ENCODE data around the gene PRMT7. TPM values are rescaled to one million over a fixed set of nuclear protein-coding genes. Genes with fewer than 3 reads are reported as not detected.

Gene PRMT7
- total RNA-seq, 1 experiment from 2014 or later = 46.4 TPM

DNA sequence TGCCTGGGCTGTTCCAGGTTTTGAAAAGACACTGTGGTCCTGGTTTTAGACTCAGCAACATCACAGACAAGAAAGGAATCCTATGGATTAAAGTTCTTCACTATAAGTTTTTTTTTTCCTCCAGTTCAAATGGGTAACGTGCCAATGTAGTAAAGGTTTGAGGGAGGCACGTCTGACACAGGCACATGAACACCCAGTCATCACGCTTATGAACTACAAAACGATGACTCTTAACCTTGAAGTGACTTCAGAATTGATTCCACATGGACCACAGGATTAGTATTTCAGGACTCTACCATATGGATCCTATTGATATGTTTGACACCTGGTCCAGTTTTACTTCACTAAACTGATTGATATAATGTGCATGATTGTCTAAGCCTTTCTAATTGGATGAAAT, 2.3 kb downstream of the PRMT7 start:
- Histone ChIP-seq H3K4me3 (ENCODE audit: low read length) (no peak overlapping the region), H3K9me3 (ENCODE audit: low read length) (no peaks in the 10 kb centered on the region), H3K9me2 (replicated peaks; ENCODE audit: low read length) (no peaks in the 10 kb centered on the region), H2AFZ (ENCODE audit: low read length) (no peak overlapping the region), H3K4me1 (ENCODE audit: insufficient read depth, low read length) (peaks cover 6% of the 10 kb centered on the region; the same call in 1 of the 2 replicates), H3K27ac (ENCODE audit: low read length) (no peak overlapping the region), H3K27me3 (ENCODE audit: low read length) (no peaks in the 10 kb centered on the region), H4K20me1 (ENCODE audit: low read length) (no peaks in the 10 kb centered on the region), H3K79me2 (ENCODE audit: low read length) (peaks cover 51% of the 10 kb centered on the region), H3K9ac (ENCODE audit: low read length) (no peak overlapping the region), H3F3A (ENCODE audit: low read length, unreplicated experiment) (no peaks in the 10 kb centered on the region), H3K4me2 (ENCODE audit: low read length) (no peak overlapping the region), H3K36me3 (ENCODE audit: low read depth, low read length) (peaks cover 3% of the 10 kb centered on the region; the same call in 1 of the 2 replicates)
- POLR2A ChIA-PET (ENCODE audit: unreplicated experiment) = no interaction called here
- TF ChIP-seq EZH2phosphoT487 (IDR thresholded peaks at IDR 0.05; ENCODE audit: borderline replicate concordance, low read length) = no peak
- TF ChIP-seq EZH2 (IDR thresholded peaks at IDR 0.05; ENCODE audit: low read length, unreplicated experiment) = no peak
- CTCF ChIA-PET = no interaction called here
- no peak for ATAC-seq
- BruUV-seq (replicated peaks) = no TSS peak
- intact Hi-C loops (cut with micrococcal nuclease) = loop anchor here (5.0 kb wide), 1 partner anchor 66 kb away; the partner anchor contains the start of gene PLA2G15
- no peak for DNase-seq

DNA sequence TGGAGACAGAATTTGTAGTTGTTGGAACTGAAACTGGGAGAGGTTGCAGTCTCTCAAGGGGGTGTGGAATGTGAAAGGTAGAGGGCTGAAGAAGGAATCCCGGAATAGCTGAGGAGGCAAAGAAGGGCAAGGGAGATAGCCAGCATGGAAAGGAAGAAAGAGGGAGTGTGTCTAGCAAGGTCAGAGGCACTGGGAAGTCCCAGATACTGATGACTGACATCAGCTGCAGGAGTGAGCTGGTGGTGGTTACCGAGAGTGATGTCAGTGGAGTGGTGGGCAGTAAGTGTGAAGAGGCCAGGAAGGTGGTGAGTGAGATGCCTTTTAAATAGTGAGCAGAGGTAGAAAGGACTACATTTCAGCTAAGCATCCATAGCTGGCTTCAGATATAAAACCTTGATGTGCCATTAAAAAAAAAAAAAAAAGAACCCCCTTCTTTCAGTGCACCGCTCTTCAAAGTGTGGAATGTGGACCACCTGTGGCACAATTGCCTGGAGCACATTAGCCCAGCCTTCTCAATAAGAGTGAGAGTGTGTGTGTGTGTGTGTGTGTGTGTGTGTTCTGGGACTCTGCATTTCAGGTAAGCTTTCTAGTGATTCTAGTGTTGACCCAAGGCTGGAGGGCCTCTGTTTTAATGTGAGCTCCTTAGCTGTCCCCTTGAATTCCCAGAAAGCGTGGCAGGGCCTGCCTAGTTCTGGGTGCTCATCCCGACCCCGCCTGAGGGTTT, 8.5 kb downstream of the PRMT7 start:
- CTCF ChIA-PET = interaction anchor here (0.8 kb wide), 1 partner anchor 62 kb away, joined by 3 read pairs; no protein-coding TSS in a partner anchor
- BruUV-seq (replicated peaks) = no TSS peak
- Histone ChIP-seq H3K4me1 (ENCODE audit: insufficient read depth, low read length) (no peaks in the 10 kb centered on the region), H2AFZ (ENCODE audit: low read length) (no peak overlapping the region), H3K36me3 (ENCODE audit: low read depth, low read length) (peaks cover 8% of the 10 kb centered on the region), H4K20me1 (ENCODE audit: low read length) (no peaks in the 10 kb centered on the region), H3K27ac (ENCODE audit: low read length) (no peak overlapping the region), H3K4me3 (ENCODE audit: low read length) (no peak overlapping the region), H3F3A (ENCODE audit: low read length, unreplicated experiment) (no peaks in the 10 kb centered on the region), H3K27me3 (ENCODE audit: low read length) (no peaks in the 10 kb centered on the region), H3K79me2 (ENCODE audit: low read length) (no peaks in the 10 kb centered on the region), H3K4me2 (ENCODE audit: low read length) (no peak overlapping the region), H3K9me2 (replicated peaks; ENCODE audit: low read length) (no peaks in the 10 kb centered on the region), H3K9ac (ENCODE audit: low read length) (no peak overlapping the region), H3K9me3 (ENCODE audit: low read length) (no peaks in the 10 kb centered on the region)
- ATAC-seq = no peak
- POLR2A ChIA-PET (ENCODE audit: unreplicated experiment) = no interaction called here
- DNase-seq = no peak
- intact Hi-C loops (cut with micrococcal nuclease) = no loop called here
- TF ChIP-seq EZH2 (IDR thresholded peaks at IDR 0.05; ENCODE audit: low read length, unreplicated experiment) (no peak), CTCF (conservative IDR thresholded peaks at IDR 0.05; ENCODE audit: low read depth, low read length) (no peak), EZH2phosphoT487 (IDR thresholded peaks at IDR 0.05; ENCODE audit: borderline replicate concordance, low read length) (no peak)

- H3K36me3 ChIP-seq (ENCODE audit: low read depth, low read length) = peaks cover 10% of the 10 kb centered on the region; the same call in 1 of the 2 replicates
- DNase-seq = no peak
- POLR2A ChIA-PET (ENCODE audit: unreplicated experiment) = no interaction called here
Measured at GRCh38 chr16:68324336-68324735, 13.5 kb downstream of the PRMT7 start.

More at GRCh38 chr16:68324336-68324735, 13.5 kb downstream of the PRMT7 start:
- Histone ChIP-seq H3K4me3 (ENCODE audit: low read length) (no peak overlapping the region), H3K4me1 (ENCODE audit: insufficient read depth, low read length) (no peaks in the 10 kb centered on the region), H3K4me2 (ENCODE audit: low read length) (no peak overlapping the region), H4K20me1 (ENCODE audit: low read length) (no peaks in the 10 kb centered on the region), H3K79me2 (ENCODE audit: low read length) (no peaks in the 10 kb centered on the region), H3K9ac (ENCODE audit: low read length) (no peak overlapping the region), H3K9me2 (replicated peaks; ENCODE audit: low read length) (no peaks in the 10 kb centered on the region), H3K27ac (ENCODE audit: low read length) (no peak overlapping the region), H3F3A (ENCODE audit: low read length, unreplicated experiment) (no peaks in the 10 kb centered on the region), H2AFZ (ENCODE audit: low read length) (no peak overlapping the region), H3K9me3 (ENCODE audit: low read length) (no peaks in the 10 kb centered on the region), H3K27me3 (ENCODE audit: low read length) (no peaks in the 10 kb centered on the region)
- ATAC-seq = no peak
- TF ChIP-seq EZH2phosphoT487 (IDR thresholded peaks at IDR 0.05; ENCODE audit: borderline replicate concordance, low read length) (no peak), CTCF (conservative IDR thresholded peaks at IDR 0.05; ENCODE audit: low read depth, low read length) (no peak), EZH2 (IDR thresholded peaks at IDR 0.05; ENCODE audit: low read length, unreplicated experiment) (no peak)
- intact Hi-C loops (cut with micrococcal nuclease) = no loop called here
- no TSS peak for BruUV-seq (replicated peaks)
- CTCF ChIA-PET = interaction anchor here (1.2 kb wide), 1 partner anchor 60 kb away, joined by 4 read pairs; the partner anchor contains the start of gene SLC7A6
